Smooth muscle cell (in vitro differentiated cells): Measurements from ENCODE around the gene HEYL. TPM values are rescaled to one million over a fixed set of nuclear protein-coding genes. Genes with fewer than 3 reads are reported as not detected.

ENCODE experiments used
- DNase-seq: peaks from one replicate; lab custom pipeline; 2025; ENCODE audit not compliant: unreplicated experiment; lab: John Stamatoyannopoulos, UW
- H2AFZ ChIP-seq: fragments of 200-600 bp; sonication (generic); 2 replicates; pipeline ENCODE4 v1.6.0; 2016; ENCODE audit warnings: antibody characterized with exemption, low read depth, mild to moderate bottlenecking
- H3F3A ChIP-seq: fragments of 200-600 bp; sonication (generic); 2 replicates; pipeline ENCODE4 v1.6.0; 2017; ENCODE audit warnings: antibody characterized with exemption, low read depth
- H3K27ac ChIP-seq: fragments of 200-600 bp; sonication (generic); 2 replicates; pipeline ENCODE4 v1.5.1; 2016; ENCODE audit warnings: low read depth, mild to moderate bottlenecking
- H3K27me3 ChIP-seq: fragments of 200-600 bp; sonication (generic); 2 replicates; pipeline ENCODE4 v1.6.1; 2016; ENCODE audit warnings: low read depth, mild to moderate bottlenecking
- H3K36me3 ChIP-seq: fragments of 200-600 bp; sonication (generic); 2 replicates; pipeline ENCODE4 v1.5.1; 2016; ENCODE audit warnings: low read depth
- H3K4me1 ChIP-seq: fragments of 200-600 bp; sonication (generic); 2 replicates; pipeline ENCODE4 v1.5.1; 2016; ENCODE audit warnings: low read depth
- H3K4me2 ChIP-seq: fragments of 200-600 bp; sonication (generic); 2 replicates; pipeline ENCODE4 v1.6.0; 2016; ENCODE audit warnings: mild to moderate bottlenecking
- H3K4me3 ChIP-seq: fragments of 200-600 bp; sonication (generic); 2 replicates; pipeline ENCODE4 v1.5.1; 2016; ENCODE audit warnings: mild to moderate bottlenecking
- H3K79me2 ChIP-seq: fragments of 200-600 bp; sonication (generic); 2 replicates; pipeline ENCODE4 v1.6.0; 2016; ENCODE audit warnings: low read depth, mild to moderate bottlenecking
- H3K9ac ChIP-seq: fragments of 200-600 bp; sonication (generic); 2 replicates; pipeline ENCODE4 v1.6.0; 2016; ENCODE audit warnings: low read depth
- H3K9me3 ChIP-seq: fragments of 200-600 bp; sonication (generic); replicated peaks from 2 replicates; pipeline ENCODE4 v1.5.1; 2016; ENCODE audit warnings: low read depth
- H4K20me1 ChIP-seq: fragments of 200-600 bp; sonication (generic); 2 replicates; pipeline ENCODE4 v1.6.0; 2016; ENCODE audit warnings: low read depth
- whole genome bisulfite sequencing: methylation state at CpG from one replicate; pipeline ENCODE4 v1.1.7; 2016; ENCODE audit warnings: low lambda C conversion rate; 5-methylcytosine and 5-hydroxymethylcytosine counted together
- polyA plus RNA-seq: library from polyadenylated mRNA; unstranded; fragments of >200 nt; fragmentation: Nextera tagmentation; extraction: Ambion mirVana; gene quantifications from 2 replicates; pipeline ENCODE4 v1.2.1, GENCODE V29; 2016
- total RNA-seq: library from RNA; depleted of rRNA; stranded (reverse); fragments of >200 nt; gene quantifications from 2 replicates; pipeline ENCODE4 v1.2.3, GENCODE V29; 2014
- TF ChIP-seq, protein P1 (sequence below): fragments of 200-600 bp; sonication (generic); IDR thresholded peaks from 2 replicates; pipeline ENCODE4 v1.5.1; 2017; ENCODE audit warnings: borderline replicate concordance, mild to moderate bottlenecking, antibody characterized with exemption; ENCODE audit not compliant: insufficient read depth, poor library complexity, severe bottlenecking

HEYL gene
- total and polyA plus RNA-seq, 2 experiments from 2014 or later, result 7.8 to 16.5 TPM

GRCh38 chr1:39652105-39652504 is 12.7 kb upstream of the HEYL start:
- Histone ChIP-seq H4K20me1 (no peaks in the 10 kb centered on the region), H3K4me3 (no peak overlapping the region), H3K27ac (no peak overlapping the region), H3K4me2 (no peak overlapping the region), H3K36me3 (no peaks in the 10 kb centered on the region), H3K79me2 (no peaks in the 10 kb centered on the region), H3K4me1 (peaks cover under 1% of the 10 kb centered on the region), H3K27me3 (no peaks in the 10 kb centered on the region), H2AFZ (no peak overlapping the region), H3K9me3 (no peaks in the 10 kb centered on the region), H3K9ac (no peak overlapping the region), H3F3A (peaks cover 2% of the 10 kb centered on the region)
- TF ChIP-seq, protein P1, sequence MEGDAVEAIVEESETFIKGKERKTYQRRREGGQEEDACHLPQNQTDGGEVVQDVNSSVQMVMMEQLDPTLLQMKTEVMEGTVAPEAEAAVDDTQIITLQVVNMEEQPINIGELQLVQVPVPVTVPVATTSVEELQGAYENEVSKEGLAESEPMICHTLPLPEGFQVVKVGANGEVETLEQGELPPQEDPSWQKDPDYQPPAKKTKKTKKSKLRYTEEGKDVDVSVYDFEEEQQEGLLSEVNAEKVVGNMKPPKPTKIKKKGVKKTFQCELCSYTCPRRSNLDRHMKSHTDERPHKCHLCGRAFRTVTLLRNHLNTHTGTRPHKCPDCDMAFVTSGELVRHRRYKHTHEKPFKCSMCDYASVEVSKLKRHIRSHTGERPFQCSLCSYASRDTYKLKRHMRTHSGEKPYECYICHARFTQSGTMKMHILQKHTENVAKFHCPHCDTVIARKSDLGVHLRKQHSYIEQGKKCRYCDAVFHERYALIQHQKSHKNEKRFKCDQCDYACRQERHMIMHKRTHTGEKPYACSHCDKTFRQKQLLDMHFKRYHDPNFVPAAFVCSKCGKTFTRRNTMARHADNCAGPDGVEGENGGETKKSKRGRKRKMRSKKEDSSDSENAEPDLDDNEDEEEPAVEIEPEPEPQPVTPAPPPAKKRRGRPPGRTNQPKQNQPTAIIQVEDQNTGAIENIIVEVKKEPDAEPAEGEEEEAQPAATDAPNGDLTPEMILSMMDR, result no peak
- no peak for DNase-seq
- WGBS, result 89% methylated on average over 6 of the region's 6 CpGs

- peaks cover 8% of the 10 kb centered on the region for H3F3A ChIP-seq
- no peak overlapping the region for H3K9ac ChIP-seq
- no peaks in the 10 kb centered on the region for H3K79me2 ChIP-seq
- H3K4me3 ChIP-seq, result no peak overlapping the region
- no peak overlapping the region for H3K27ac ChIP-seq
- H3K4me2 ChIP-seq, result no peak overlapping the region
- H2AFZ ChIP-seq, result no peak overlapping the region
- 95% methylated on average over 1 of the region's 1 CpG for WGBS
- H3K27me3 ChIP-seq, result no peaks in the 10 kb centered on the region
- TF ChIP-seq, protein P1, result no peak
- no peaks in the 10 kb centered on the region for H3K36me3 ChIP-seq
- no peak for DNase-seq
- no peaks in the 10 kb centered on the region for H3K9me3 ChIP-seq
- no peaks in the 10 kb centered on the region for H4K20me1 ChIP-seq
- H3K4me1 ChIP-seq, result peaks cover 11% of the 10 kb centered on the region
Measured at GRCh38 chr1:39650431-39650830, 11.0 kb upstream of the HEYL start.

DNA sequence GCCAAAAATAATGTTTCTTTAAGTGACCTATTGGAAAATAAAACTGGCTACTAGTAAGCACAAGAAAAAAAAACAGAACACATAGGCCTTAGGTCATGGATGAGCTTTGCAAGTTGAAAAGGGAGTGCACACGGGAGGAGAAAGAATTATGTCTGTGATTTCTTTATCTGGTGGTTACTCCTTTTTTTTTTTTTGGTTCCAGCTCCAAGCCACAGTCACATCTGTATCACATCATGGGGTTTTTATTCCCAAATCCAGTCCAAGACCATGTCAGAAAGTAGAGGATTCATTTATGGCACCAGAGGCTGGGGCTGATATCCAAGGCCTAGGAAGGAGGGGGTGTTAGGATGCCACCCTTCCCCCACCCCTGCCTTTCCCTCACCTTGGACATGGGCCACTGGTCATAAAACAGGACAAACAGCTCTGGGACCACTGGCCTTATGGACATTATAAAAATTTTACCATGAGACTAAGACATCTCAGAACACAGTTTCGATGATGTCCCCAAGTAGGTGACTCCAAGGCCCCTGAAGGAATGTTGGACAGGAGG is 10.3 kb upstream of the HEYL start:
- H3F3A ChIP-seq, result peaks cover 12% of the 10 kb centered on the region
- no peak overlapping the region for H3K9ac ChIP-seq
- H3K4me2 ChIP-seq, result no peak overlapping the region
- no peak overlapping the region for H3K27ac ChIP-seq
- H3K36me3 ChIP-seq, result no peaks in the 10 kb centered on the region
- no peaks in the 10 kb centered on the region for H3K9me3 ChIP-seq
- TF ChIP-seq, protein P1, result no peak
- H4K20me1 ChIP-seq, result no peaks in the 10 kb centered on the region
- H3K4me3 ChIP-seq, result no peak overlapping the region
- no peaks in the 10 kb centered on the region for H3K79me2 ChIP-seq
- 80% methylated on average over 2 of the region's 2 CpGs for WGBS
- H3K4me1 ChIP-seq, result peaks cover 11% of the 10 kb centered on the region
- H3K27me3 ChIP-seq, result no peaks in the 10 kb centered on the region
- DNase-seq, result no peak
- H2AFZ ChIP-seq, result no peak overlapping the region

- WGBS, result 73% methylated on average over 2 of the region's 2 CpGs
- DNase-seq, result no peak
- H3K4me3 ChIP-seq, result no peak overlapping the region
Measured at GRCh38 chr1:39648496-39648895, 9.1 kb upstream of the HEYL start.

More at GRCh38 chr1:39648496-39648895, 9.1 kb upstream of the HEYL start:
- Histone ChIP-seq H2AFZ (no peak overlapping the region), H3K9me3 (no peaks in the 10 kb centered on the region), H3K27me3 (no peaks in the 10 kb centered on the region), H3K27ac (no peak overlapping the region), H3F3A (peaks cover 12% of the 10 kb centered on the region), H3K4me2 (no peak overlapping the region), H3K79me2 (no peaks in the 10 kb centered on the region), H3K4me1 (peaks cover 11% of the 10 kb centered on the region), H3K9ac (no peak overlapping the region), H3K36me3 (no peaks in the 10 kb centered on the region), H4K20me1 (no peaks in the 10 kb centered on the region)
- TF ChIP-seq, protein P1, result no peak
